ENCODE measurements around the gene MEN1. TPM values are rescaled to one million over a fixed set of nuclear protein-coding genes. Genes with fewer than 3 reads are reported as not detected.

The MEN1 gene
- total RNA-seq, 1 donor from 2014 or later = 57.9 TPM

DNA sequence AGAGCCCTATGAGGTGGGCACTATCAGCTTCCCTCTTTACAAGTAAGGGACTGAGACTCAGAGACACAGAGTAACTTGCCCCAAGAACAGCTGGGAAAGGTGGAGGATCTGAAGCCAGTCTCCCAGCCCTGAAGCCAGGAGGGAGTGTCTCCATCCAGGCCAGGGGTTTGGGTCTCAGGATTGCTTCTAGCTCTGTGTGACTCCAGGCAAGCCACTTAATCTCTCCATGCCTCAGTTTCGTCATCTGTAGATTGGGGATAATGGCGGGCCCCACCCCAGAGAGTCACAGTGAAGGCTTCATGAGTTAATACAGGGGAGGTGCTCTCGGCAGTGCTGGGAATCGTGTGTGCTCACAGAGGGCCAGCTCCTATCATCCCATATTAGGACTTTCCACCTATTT, 17.9 kb downstream of the MEN1 start:
- Mint-ChIP-seq H3K27me3 (ENCODE audit: low read depth) (no peaks in the 10 kb centered on the region), H3K9me3 (no peaks in the 10 kb centered on the region), H3K4me1 (no peaks in the 10 kb centered on the region), H3K27ac (ENCODE audit: unreplicated experiment) (no peak overlapping the region), H3K36me3 (ENCODE audit: low read depth) (no peaks in the 10 kb centered on the region), H3K4me3 (no peak overlapping the region)
- DNase-seq (ENCODE audit: low read depth, low spot score) = no peak
- TF ChIP-seq, protein P1, sequence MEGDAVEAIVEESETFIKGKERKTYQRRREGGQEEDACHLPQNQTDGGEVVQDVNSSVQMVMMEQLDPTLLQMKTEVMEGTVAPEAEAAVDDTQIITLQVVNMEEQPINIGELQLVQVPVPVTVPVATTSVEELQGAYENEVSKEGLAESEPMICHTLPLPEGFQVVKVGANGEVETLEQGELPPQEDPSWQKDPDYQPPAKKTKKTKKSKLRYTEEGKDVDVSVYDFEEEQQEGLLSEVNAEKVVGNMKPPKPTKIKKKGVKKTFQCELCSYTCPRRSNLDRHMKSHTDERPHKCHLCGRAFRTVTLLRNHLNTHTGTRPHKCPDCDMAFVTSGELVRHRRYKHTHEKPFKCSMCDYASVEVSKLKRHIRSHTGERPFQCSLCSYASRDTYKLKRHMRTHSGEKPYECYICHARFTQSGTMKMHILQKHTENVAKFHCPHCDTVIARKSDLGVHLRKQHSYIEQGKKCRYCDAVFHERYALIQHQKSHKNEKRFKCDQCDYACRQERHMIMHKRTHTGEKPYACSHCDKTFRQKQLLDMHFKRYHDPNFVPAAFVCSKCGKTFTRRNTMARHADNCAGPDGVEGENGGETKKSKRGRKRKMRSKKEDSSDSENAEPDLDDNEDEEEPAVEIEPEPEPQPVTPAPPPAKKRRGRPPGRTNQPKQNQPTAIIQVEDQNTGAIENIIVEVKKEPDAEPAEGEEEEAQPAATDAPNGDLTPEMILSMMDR (conservative IDR thresholded peaks at IDR 0.05) = no peak

DNA sequence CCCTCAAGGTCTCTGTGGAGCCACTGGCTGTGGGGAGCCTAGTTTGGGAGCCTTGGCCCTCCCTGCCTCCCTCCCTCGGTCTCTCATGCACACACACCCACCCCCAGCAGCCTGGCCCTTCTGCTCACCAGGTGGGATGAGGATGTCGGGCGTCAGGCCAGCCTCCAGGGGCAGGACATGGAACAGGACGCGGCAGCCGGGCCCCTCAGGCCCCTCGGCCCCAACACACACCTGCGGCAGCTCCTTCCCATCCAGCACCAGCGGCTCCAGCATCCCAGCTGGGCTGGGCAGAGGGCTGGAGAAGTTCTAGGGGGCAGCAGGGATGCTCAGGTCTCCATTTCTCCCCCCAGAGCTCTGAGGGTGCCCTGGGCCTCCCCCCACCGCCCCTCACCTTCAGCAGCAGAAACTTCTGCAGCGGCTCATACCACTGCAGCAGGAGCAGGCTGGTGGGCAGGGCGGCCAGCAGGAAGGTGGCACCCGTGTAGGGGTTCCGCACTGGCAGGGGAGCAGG, 18.5 kb downstream of the MEN1 start:
- Mint-ChIP-seq H3K27ac (ENCODE audit: unreplicated experiment) (no peak overlapping the region), H3K27me3 (ENCODE audit: low read depth) (no peaks in the 10 kb centered on the region), H3K4me3 (no peak overlapping the region), H3K9me3 (no peaks in the 10 kb centered on the region), H3K36me3 (ENCODE audit: low read depth) (no peaks in the 10 kb centered on the region), H3K4me1 (no peaks in the 10 kb centered on the region)
- TF ChIP-seq, protein P1 (conservative IDR thresholded peaks at IDR 0.05) = no peak
- no peak for DNase-seq (ENCODE audit: low read depth, low spot score)

DNA sequence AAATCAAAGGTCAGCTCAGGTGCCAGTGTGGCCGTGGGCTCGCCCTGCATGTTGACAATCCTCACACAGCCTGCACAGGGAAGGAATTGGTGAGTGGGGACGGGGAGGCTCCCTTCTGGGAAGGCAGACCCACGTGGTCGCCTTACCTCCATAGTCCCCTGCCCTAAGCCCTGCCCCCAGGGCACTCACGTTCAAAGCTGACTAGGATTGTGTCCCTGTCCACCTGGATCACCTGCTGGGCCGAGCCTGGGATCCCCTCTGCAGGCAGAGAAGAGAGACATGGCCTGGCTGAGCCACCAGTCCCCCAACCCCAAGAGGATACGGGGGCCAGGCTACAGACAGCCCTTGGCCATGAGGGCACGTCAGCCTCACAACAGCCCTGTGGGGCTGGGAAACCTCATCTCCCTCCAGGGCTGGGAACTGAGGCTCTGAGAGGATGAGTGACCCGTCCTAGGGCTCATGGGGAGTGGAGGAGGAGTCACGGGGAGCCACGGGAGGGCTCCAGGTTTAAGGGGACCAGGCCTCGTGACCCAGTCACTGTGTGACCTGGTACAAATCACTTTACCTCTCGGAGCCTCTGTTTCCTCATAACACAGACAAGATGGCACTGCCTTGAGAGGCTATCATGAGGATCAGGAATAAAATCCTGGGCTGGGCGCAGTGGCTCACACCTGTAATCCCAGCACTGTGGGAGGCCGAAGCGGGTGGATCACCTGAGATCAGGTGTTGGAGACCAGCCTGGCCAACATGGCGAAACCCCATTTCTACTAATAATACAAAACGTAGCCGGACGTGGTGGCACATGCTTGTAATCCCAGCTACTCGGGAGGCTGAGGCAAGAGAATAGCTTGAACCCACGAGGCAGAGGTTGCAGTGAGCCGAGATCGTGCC, 19.9 kb downstream of the MEN1 start:
- Mint-ChIP-seq H3K9me3 (no peaks in the 10 kb centered on the region), H3K4me3 (no peak overlapping the region)

DNA sequence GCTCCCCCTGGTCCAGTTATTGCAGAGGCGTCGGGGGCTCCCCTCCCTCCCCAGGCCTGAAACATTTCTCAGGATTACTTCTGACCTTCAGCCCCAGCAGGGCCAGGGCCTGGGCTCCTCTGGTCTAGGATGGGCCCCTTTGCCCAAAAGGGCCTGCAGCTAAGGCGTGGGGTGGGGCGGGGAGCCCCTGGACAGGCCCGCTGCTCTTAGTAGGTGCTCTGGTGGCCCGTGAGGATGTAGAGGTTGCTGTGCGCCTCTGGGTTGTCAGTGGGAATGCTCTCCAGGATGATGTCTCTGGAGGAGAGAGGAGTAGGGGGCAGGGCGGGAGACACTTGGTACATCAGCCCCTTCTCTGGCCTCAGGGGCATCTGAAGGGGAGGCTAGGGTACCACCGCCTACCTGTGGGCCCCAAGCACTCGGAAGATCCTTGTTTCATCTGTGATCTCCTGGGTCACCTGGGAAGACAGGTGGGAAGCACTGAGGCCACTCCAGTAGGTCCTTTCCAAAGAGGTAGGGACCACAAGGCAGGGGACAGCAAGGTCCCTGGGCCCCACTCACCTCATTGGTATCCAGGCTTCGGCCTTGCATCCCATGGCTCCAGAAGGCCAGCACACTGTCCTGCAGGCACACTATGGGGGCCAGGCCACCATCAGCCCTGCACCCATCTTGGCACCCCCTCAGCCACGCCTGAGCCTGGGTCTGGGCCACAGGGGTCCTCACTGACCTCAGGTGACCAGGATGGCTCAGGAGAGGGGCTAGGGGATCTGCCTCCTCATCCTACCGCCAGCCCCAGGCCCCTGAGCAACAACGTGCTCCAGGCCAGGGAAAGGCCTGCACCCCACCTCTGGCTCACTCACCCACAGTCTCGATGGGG, 20.8 kb downstream of the MEN1 start:
- no peaks in the 10 kb centered on the region for H3K27me3 Mint-ChIP-seq (ENCODE audit: low read depth)

More for the DNA sequence above, 19.9 kb downstream of the MEN1 start:
- no peaks in the 10 kb centered on the region for H3K4me1 Mint-ChIP-seq
- no peak overlapping the region for H3K27ac Mint-ChIP-seq (ENCODE audit: unreplicated experiment)
- H3K27me3 Mint-ChIP-seq (ENCODE audit: low read depth) = no peaks in the 10 kb centered on the region
- TF ChIP-seq, protein P1 (conservative IDR thresholded peaks at IDR 0.05) = no peak
- H3K36me3 Mint-ChIP-seq (ENCODE audit: low read depth) = no peaks in the 10 kb centered on the region
- no peak for DNase-seq (ENCODE audit: low read depth, low spot score)

More for the DNA sequence above, 20.8 kb downstream of the MEN1 start:
- Mint-ChIP-seq H3K9me3 (no peaks in the 10 kb centered on the region), H3K27ac (ENCODE audit: unreplicated experiment) (no peak overlapping the region), H3K4me3 (no peak overlapping the region), H3K36me3 (ENCODE audit: low read depth) (no peaks in the 10 kb centered on the region), H3K4me1 (no peaks in the 10 kb centered on the region)
- TF ChIP-seq, protein P1 (conservative IDR thresholded peaks at IDR 0.05) = no peak
- DNase-seq (ENCODE audit: low read depth, low spot score) = no peak
